Measurements from ENCODE around the gene RHOU.
A peak's percentile ranks its signal among the peaks of the same experiment; 100 is the strongest.

RHOU gene

GRCh38 chr1:228745497-228745896 is 10.2 kb downstream of the RHOU start:
- H3K36me3 Mint-ChIP-seq (ENCODE audit: low read depth) = peaks cover 29% of the 10 kb centered on the region
- H3K27me3 Mint-ChIP-seq (ENCODE audit: low read depth) = peaks cover 5% of the 10 kb centered on the region
- H3K4me3 Mint-ChIP-seq = no peak overlapping the region
- H3K9me3 Mint-ChIP-seq = no peaks in the 10 kb centered on the region
- peaks cover 19% of the 10 kb centered on the region for H3K4me1 Mint-ChIP-seq (ENCODE audit: low read depth)
- no peak overlapping the region for H3K27ac Mint-ChIP-seq

GRCh38 chr1:228747301-228747935 is 12.1 kb downstream of the RHOU start:
- H3K27me3 Mint-ChIP-seq (ENCODE audit: low read depth) = peaks cover 5% of the 10 kb centered on the region
- H3K36me3 Mint-ChIP-seq (ENCODE audit: low read depth) = peaks cover 21% of the 10 kb centered on the region
- no peak overlapping the region for H3K4me3 Mint-ChIP-seq
- no peak overlapping the region for H3K27ac Mint-ChIP-seq
- no peaks in the 10 kb centered on the region for H3K9me3 Mint-ChIP-seq
- peaks cover 23% of the 10 kb centered on the region for H3K4me1 Mint-ChIP-seq (ENCODE audit: low read depth)

DNA sequence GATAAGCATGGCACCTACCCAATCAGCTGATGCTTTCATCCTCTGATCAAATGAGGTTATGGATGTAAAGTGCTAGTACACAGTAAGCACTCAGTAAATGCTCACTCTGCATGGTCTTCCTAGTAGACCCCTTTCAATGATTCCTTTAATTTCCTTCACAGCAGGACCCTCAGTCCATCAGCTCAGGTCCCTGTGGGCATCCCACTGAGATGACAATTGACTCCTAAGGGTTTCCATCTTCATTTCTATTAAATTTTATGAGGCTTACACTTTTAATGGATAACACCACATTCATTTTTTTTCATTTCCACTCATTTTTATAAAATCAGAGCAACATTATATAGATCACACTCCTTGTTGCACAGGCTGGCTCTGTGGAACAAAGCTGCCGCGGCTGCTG is 12.8 kb downstream of the RHOU start:
- H3K4me3 Mint-ChIP-seq = no peak overlapping the region
- peak overlapping the region; percentile 13 for H3K27ac Mint-ChIP-seq

DNA sequence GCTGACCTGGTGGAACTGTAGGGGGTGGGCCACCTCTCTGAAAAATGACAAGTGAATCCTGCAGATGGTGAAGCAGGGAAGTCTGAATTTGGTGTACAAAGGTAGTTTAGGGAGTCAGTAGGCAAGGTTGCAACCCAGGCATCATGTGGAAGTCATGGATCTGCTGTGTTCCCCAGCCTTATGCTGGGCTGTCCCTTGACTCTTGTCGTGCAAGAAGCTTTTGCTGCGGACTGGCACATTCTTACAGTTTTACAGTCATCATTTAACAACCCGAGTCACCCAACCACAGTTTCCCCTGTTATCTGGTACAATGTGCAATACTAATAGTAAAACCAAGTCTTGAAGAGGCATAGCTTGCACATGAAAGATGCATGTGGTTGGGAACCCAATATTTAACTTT is 13.2 kb downstream of the RHOU start:
- Mint-ChIP-seq H3K9me3 (no peaks in the 10 kb centered on the region), H3K27me3 (ENCODE audit: low read depth) (peaks cover 11% of the 10 kb centered on the region), H3K27ac (peak overlapping the region; percentile 13), H3K4me1 (ENCODE audit: low read depth) (peaks cover 23% of the 10 kb centered on the region), H3K36me3 (ENCODE audit: low read depth) (peaks cover 14% of the 10 kb centered on the region), H3K4me3 (no peak overlapping the region)

More for the DNA sequence above, 12.8 kb downstream of the RHOU start:
- H3K9me3 Mint-ChIP-seq = no peaks in the 10 kb centered on the region
- peaks cover 9% of the 10 kb centered on the region for H3K27me3 Mint-ChIP-seq (ENCODE audit: low read depth)
- peaks cover 18% of the 10 kb centered on the region for H3K36me3 Mint-ChIP-seq (ENCODE audit: low read depth)
- H3K4me1 Mint-ChIP-seq (ENCODE audit: low read depth) = peaks cover 23% of the 10 kb centered on the region

- Mint-ChIP-seq H3K4me3 (no peak overlapping the region), H3K9me3 (no peaks in the 10 kb centered on the region), H3K36me3 (ENCODE audit: low read depth) (peaks cover 8% of the 10 kb centered on the region), H3K4me1 (ENCODE audit: low read depth) (peaks cover 23% of the 10 kb centered on the region), H3K27me3 (ENCODE audit: low read depth) (peaks cover 17% of the 10 kb centered on the region), H3K27ac (no peak overlapping the region)
Observed at GRCh38 chr1:228749765-228750164, 14.5 kb downstream of the RHOU start.

GRCh38 chr1:228750915-228751314 is 15.6 kb downstream of the RHOU start:
- Mint-ChIP-seq H3K27me3 (ENCODE audit: low read depth) (peaks cover 25% of the 10 kb centered on the region), H3K9me3 (peaks cover 2% of the 10 kb centered on the region), H3K36me3 (ENCODE audit: low read depth) (peaks cover 11% of the 10 kb centered on the region), H3K4me3 (no peak overlapping the region), H3K4me1 (ENCODE audit: low read depth) (peaks cover 29% of the 10 kb centered on the region), H3K27ac (no peak overlapping the region)

DNA sequence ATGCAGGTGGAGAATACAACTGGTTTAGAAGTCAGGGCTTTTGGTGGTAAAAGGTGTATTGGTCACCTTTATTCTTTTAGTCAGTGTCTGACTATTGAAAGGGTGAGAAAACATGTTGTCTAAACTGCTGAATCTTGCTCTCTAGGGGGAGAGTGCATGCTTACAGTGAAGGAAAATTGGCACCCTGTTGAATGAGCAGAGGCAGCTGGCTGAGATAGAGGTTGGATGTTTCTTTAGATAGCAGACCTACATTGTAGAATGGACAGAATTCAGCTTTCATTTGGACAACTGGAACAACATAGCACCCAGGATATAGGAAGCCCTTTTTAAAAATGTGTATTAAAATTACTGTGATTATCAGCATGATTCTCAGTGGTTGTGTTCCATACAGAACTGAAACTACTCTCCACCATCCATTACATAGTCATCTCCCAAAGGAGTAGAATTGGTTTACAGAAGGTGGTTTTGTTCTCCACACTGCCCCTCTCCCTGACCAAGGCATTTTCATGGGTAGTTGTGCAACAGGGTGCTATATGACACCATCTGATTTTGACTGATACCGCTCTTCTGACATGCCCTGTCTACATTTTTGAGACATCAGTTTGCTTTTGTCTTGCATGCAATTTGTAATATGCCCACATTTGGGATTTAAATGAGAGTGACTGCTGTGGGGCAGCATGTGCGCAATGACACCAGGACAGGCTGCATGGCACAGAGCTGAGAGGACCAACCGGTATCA is 16.2 kb downstream of the RHOU start:
- H3K4me3 Mint-ChIP-seq = no peak overlapping the region
- H3K4me1 Mint-ChIP-seq (ENCODE audit: low read depth) = peaks cover 34% of the 10 kb centered on the region
- H3K36me3 Mint-ChIP-seq (ENCODE audit: low read depth) = peaks cover 12% of the 10 kb centered on the region
- H3K27me3 Mint-ChIP-seq (ENCODE audit: low read depth) = peaks cover 31% of the 10 kb centered on the region
- H3K9me3 Mint-ChIP-seq = peaks cover 9% of the 10 kb centered on the region
- H3K27ac Mint-ChIP-seq = no peak overlapping the region

- H3K36me3 Mint-ChIP-seq (ENCODE audit: low read depth) = peaks cover 7% of the 10 kb centered on the region
- H3K4me1 Mint-ChIP-seq (ENCODE audit: low read depth) = peaks cover 36% of the 10 kb centered on the region
- H3K27ac Mint-ChIP-seq = no peak overlapping the region
- H3K9me3 Mint-ChIP-seq = peaks cover 16% of the 10 kb centered on the region
- H3K4me3 Mint-ChIP-seq = no peak overlapping the region
- peaks cover 38% of the 10 kb centered on the region for H3K27me3 Mint-ChIP-seq (ENCODE audit: low read depth)
Observed at GRCh38 chr1:228752258-228752657, 17.0 kb downstream of the RHOU start.

GRCh38 chr1:228752675-228753265 is 17.5 kb downstream of the RHOU start:
- Mint-ChIP-seq H3K27me3 (ENCODE audit: low read depth) (peaks cover 41% of the 10 kb centered on the region), H3K4me1 (ENCODE audit: low read depth) (peaks cover 36% of the 10 kb centered on the region), H3K4me3 (no peak overlapping the region), H3K36me3 (ENCODE audit: low read depth) (peaks cover 5% of the 10 kb centered on the region), H3K9me3 (peaks cover 19% of the 10 kb centered on the region), H3K27ac (no peak overlapping the region)

DNA sequence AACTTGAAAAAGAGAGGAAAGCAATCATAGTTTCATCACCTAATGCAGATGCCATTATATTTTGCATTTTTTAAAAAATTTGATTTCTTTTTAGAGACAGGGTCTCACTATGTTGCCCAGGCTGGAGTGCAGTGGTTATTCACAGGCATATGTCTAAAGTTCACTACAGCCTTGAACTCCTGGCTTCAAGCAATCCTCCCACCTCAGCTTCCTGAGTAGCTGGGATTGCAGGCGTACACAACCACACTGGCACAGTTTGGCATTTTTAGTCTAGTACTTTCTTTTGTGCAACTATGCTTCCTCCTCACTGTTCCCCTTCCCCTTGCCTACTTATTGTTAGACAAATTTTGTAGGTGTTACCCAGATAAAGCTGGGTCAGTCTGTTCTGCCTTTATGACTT is 18.0 kb downstream of the RHOU start:
- H3K36me3 Mint-ChIP-seq (ENCODE audit: low read depth) = peaks cover 5% of the 10 kb centered on the region
- H3K9me3 Mint-ChIP-seq = peaks cover 19% of the 10 kb centered on the region
- no peak overlapping the region for H3K27ac Mint-ChIP-seq
- H3K4me1 Mint-ChIP-seq (ENCODE audit: low read depth) = peaks cover 34% of the 10 kb centered on the region
- H3K27me3 Mint-ChIP-seq (ENCODE audit: low read depth) = peaks cover 41% of the 10 kb centered on the region
- no peak overlapping the region for H3K4me3 Mint-ChIP-seq

GRCh38 chr1:228753786-228754360 is 18.6 kb downstream of the RHOU start:
- H3K4me3 Mint-ChIP-seq = no peak overlapping the region
- H3K4me1 Mint-ChIP-seq (ENCODE audit: low read depth) = peaks cover 29% of the 10 kb centered on the region
- peaks cover 19% of the 10 kb centered on the region for H3K9me3 Mint-ChIP-seq

GRCh38 chr1:228754646-228755268 is 19.5 kb downstream of the RHOU start:
- H3K27me3 Mint-ChIP-seq (ENCODE audit: low read depth) = peaks cover 43% of the 10 kb centered on the region
- H3K27ac Mint-ChIP-seq = no peak overlapping the region
- no peak overlapping the region for H3K4me3 Mint-ChIP-seq
- peaks cover 19% of the 10 kb centered on the region for H3K9me3 Mint-ChIP-seq
- H3K36me3 Mint-ChIP-seq (ENCODE audit: low read depth) = peaks cover 5% of the 10 kb centered on the region
- H3K4me1 Mint-ChIP-seq (ENCODE audit: low read depth) = peaks cover 28% of the 10 kb centered on the region

More at GRCh38 chr1:228753786-228754360, 18.6 kb downstream of the RHOU start:
- peaks cover 44% of the 10 kb centered on the region for H3K27me3 Mint-ChIP-seq (ENCODE audit: low read depth)
- H3K36me3 Mint-ChIP-seq (ENCODE audit: low read depth) = peaks cover 5% of the 10 kb centered on the region
- no peak overlapping the region for H3K27ac Mint-ChIP-seq

GRCh38 chr1:228755800-228756199 is 20.5 kb downstream of the RHOU start:
- Mint-ChIP-seq H3K4me3 (peak overlapping the region; percentile 5), H3K36me3 (ENCODE audit: low read depth) (peaks cover 7% of the 10 kb centered on the region), H3K9me3 (peaks cover 22% of the 10 kb centered on the region), H3K27ac (no peak overlapping the region), H3K4me1 (ENCODE audit: low read depth) (peaks cover 25% of the 10 kb centered on the region), H3K27me3 (ENCODE audit: low read depth) (peaks cover 44% of the 10 kb centered on the region)

DNA sequence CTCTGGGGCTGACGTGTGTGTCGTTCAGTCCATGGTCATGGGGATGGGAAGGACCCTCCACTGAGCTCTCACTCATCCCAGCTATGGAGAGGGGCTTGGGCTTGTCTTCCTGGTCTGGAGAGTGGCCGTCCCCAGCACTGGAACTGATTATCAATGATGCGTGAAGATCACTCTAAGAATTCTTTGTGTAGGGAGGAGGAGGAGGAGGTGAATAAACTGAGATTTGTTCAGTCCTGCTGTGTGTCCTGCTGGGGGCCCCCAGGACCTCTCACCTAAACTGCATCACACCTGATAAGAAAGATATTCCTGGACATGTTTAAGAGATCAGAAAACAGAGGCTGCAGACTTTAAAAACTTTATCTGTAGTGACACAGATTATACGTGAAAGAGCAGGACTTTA is 21.2 kb downstream of the RHOU start:
- Mint-ChIP-seq H3K4me1 (ENCODE audit: low read depth) (peaks cover 21% of the 10 kb centered on the region), H3K27me3 (ENCODE audit: low read depth) (peaks cover 44% of the 10 kb centered on the region), H3K4me3 (no peak overlapping the region), H3K36me3 (ENCODE audit: low read depth) (peaks cover 7% of the 10 kb centered on the region), H3K27ac (no peak overlapping the region), H3K9me3 (peaks cover 22% of the 10 kb centered on the region)

Measured in T-helper 1 cell treated with Interleukin-12 subunit alpha and Interleukin-12 subunit beta and Interleukin-4 antibody, amounts not matched to agents 30 μg/mL and 1 μg/mL, for 36 hours (primary cell).